Memory B cell (primary cell): ENCODE results near the gene RAB23.
A peak's percentile ranks its signal among the peaks of the same experiment; 100 is the strongest.

ENCODE experiments used
- ATAC-seq: fragments of 150-1000 bp; cut with Tn5 transposase; 2 replicates; pipeline ENCODE4 v1.10.0; 2021; ENCODE audit warnings: low read depth, mild to moderate bottlenecking, moderate library complexity
- DNase-seq, 2 donors: peaks; one replicate each; pipeline ENCODE4 v3.0.0; 2022; ENCODE audit warnings: low spot score in 2 of 2
- H3K27ac Mint-ChIP-seq: one replicate; pipeline ENCODE4 v1.8.0; 2022; ENCODE audit warnings: mild to moderate bottlenecking, moderate library complexity, mixed read lengths
- H3K27me3 Mint-ChIP-seq: one replicate; pipeline ENCODE4 v1.8.0; 2022; ENCODE audit warnings: mixed read lengths
- H3K36me3 Mint-ChIP-seq: one replicate; pipeline ENCODE4 v1.8.0; 2022; ENCODE audit warnings: mild to moderate bottlenecking, mixed read lengths
- H3K4me1 Mint-ChIP-seq: one replicate; pipeline ENCODE4 v1.8.0; 2022; ENCODE audit warnings: mixed read lengths
- H3K4me3 Mint-ChIP-seq: one replicate; pipeline ENCODE4 v1.8.0; 2022; ENCODE audit warnings: mild to moderate bottlenecking, moderate library complexity, mixed read lengths
- H3K9me3 Mint-ChIP-seq: one replicate; pipeline ENCODE4 v1.8.0; 2022; ENCODE audit warnings: mixed read lengths

The RAB23 gene

GRCh38 chr6:57221936-57222742 is at the start of gene RAB23:
Gene RAB23 (minus strand): TSS chr6:57222307. CDS start chr6:57210380, 11,927 bp downstream.
- H3K36me3 Mint-ChIP-seq, result no peaks in the 10 kb centered on the region
- H3K9me3 Mint-ChIP-seq, result no peaks in the 10 kb centered on the region
- H3K27ac Mint-ChIP-seq, result peak within 1 kb of the TSS; percentile 82
- H3K4me1 Mint-ChIP-seq, result peaks cover 8% of the 10 kb centered on the region
- H3K27me3 Mint-ChIP-seq, result peaks cover 1% of the 10 kb centered on the region
- peak within 1 kb of the TSS; percentile 99 for H3K4me3 Mint-ChIP-seq
- ATAC-seq (peak; percentile 88), DNase-seq (peak; percentile 89 to 92)

GRCh38 chr6:57268294-57268640 is 46.2 kb upstream of the RAB23 start:
- ATAC-seq, result no peak
- peaks cover 2% of the 10 kb centered on the region for H3K27me3 Mint-ChIP-seq
- H3K4me1 Mint-ChIP-seq, result no peaks in the 10 kb centered on the region
- H3K4me3 Mint-ChIP-seq, result no peak overlapping the region
- no peaks in the 10 kb centered on the region for H3K36me3 Mint-ChIP-seq
- DNase-seq, result no peak
- no peaks in the 10 kb centered on the region for H3K9me3 Mint-ChIP-seq
- no peak overlapping the region for H3K27ac Mint-ChIP-seq

DNA sequence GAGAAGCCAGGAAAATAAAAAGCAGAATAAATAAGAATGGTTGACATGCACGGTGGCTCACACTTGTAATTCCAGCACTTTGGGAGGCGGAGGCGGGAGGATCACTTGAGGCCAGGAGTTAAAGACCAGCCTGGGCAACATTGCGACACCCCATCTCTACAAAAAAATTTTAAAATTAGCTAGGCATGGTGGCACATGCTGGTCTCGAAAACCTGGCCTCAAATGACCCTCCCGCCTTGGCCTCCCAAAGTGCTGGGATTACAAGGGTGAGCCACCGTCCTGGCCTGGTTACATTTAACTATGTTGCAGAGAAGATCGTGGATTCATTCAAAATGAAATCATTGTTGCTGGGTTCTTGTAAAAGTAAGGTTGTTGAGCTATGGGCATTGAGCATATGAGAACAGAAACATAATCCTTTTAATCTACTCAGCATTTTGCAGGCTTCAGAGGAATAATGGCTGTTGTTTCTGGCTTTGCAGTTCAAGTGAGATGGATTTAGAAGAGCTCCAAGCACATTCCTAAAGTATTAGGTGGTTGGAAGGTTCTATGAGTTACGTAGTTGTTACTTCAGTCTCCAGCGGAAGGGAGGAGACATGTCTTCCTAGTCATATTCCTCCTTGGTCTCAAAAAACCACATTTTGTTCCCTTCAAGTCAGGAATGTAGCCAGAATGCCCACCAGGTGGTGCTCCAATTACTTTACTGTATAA is 45.6 kb upstream of the RAB23 start:
- DNase-seq (peak; percentile 7 to 18), ATAC-seq (no peak)
- H3K4me1 Mint-ChIP-seq, result no peaks in the 10 kb centered on the region
- no peak overlapping the region for H3K27ac Mint-ChIP-seq
- H3K36me3 Mint-ChIP-seq, result no peaks in the 10 kb centered on the region
- peaks cover 3% of the 10 kb centered on the region for H3K27me3 Mint-ChIP-seq
- no peak overlapping the region for H3K4me3 Mint-ChIP-seq
- no peaks in the 10 kb centered on the region for H3K9me3 Mint-ChIP-seq

GRCh38 chr6:57265755-57266221 is 43.7 kb upstream of the RAB23 start:
- H3K9me3 Mint-ChIP-seq, result no peaks in the 10 kb centered on the region
- no peaks in the 10 kb centered on the region for H3K4me1 Mint-ChIP-seq
- DNase-seq (no peak), ATAC-seq (no peak)
- no peaks in the 10 kb centered on the region for H3K36me3 Mint-ChIP-seq
- no peak overlapping the region for H3K27ac Mint-ChIP-seq
- peaks cover 4% of the 10 kb centered on the region for H3K27me3 Mint-ChIP-seq
- H3K4me3 Mint-ChIP-seq, result no peak overlapping the region

- peaks cover 5% of the 10 kb centered on the region for H3K27me3 Mint-ChIP-seq
- H3K4me3 Mint-ChIP-seq, result no peak overlapping the region
- ATAC-seq (no peak), DNase-seq (no peak)
- no peaks in the 10 kb centered on the region for H3K9me3 Mint-ChIP-seq
- H3K27ac Mint-ChIP-seq, result no peak overlapping the region
- no peaks in the 10 kb centered on the region for H3K4me1 Mint-ChIP-seq
- no peaks in the 10 kb centered on the region for H3K36me3 Mint-ChIP-seq
Measured at GRCh38 chr6:57263739-57264138, 41.6 kb upstream of the RAB23 start.

- H3K4me3 Mint-ChIP-seq, result no peak overlapping the region
- H3K36me3 Mint-ChIP-seq, result no peaks in the 10 kb centered on the region
- ATAC-seq (no peak), DNase-seq (no peak)
- no peaks in the 10 kb centered on the region for H3K9me3 Mint-ChIP-seq
- no peaks in the 10 kb centered on the region for H3K4me1 Mint-ChIP-seq
- H3K27ac Mint-ChIP-seq, result no peak overlapping the region
- H3K27me3 Mint-ChIP-seq, result peaks cover 5% of the 10 kb centered on the region
Measured at GRCh38 chr6:57262901-57263694, 41.0 kb upstream of the RAB23 start.

DNA sequence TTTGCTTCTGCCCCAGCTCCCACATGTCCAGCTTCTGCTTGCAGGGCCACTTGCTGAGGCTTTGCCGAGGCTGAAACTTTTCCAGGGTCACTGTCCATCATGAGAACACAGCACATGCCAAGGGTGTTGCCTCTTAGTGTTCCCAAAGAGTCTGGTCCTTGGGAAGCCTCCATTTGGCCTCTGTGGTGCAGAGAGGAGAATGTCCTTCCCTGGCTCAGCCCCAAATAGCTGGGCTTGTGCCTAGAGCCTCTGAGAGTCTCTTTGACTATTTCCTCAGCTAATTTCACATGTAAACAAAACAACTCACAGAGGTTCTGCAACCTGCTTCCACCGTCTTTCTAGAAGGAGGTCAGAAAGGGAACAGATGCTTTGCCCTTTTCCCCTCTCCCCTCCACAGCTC is 40.4 kb upstream of the RAB23 start:
- Mint-ChIP-seq H3K4me1 (no peaks in the 10 kb centered on the region), H3K4me3 (no peak overlapping the region), H3K27me3 (peaks cover 4% of the 10 kb centered on the region), H3K9me3 (no peaks in the 10 kb centered on the region), H3K27ac (no peak overlapping the region), H3K36me3 (no peaks in the 10 kb centered on the region)
- no peak for ATAC-seq
- DNase-seq, result no peak

- no peak overlapping the region for H3K4me3 Mint-ChIP-seq
- no peaks in the 10 kb centered on the region for H3K4me1 Mint-ChIP-seq
- ATAC-seq (no peak), DNase-seq (no peak)
- H3K36me3 Mint-ChIP-seq, result no peaks in the 10 kb centered on the region
- peaks cover 4% of the 10 kb centered on the region for H3K27me3 Mint-ChIP-seq
- H3K9me3 Mint-ChIP-seq, result no peaks in the 10 kb centered on the region
- H3K27ac Mint-ChIP-seq, result no peak overlapping the region
Measured at GRCh38 chr6:57261926-57262325, 39.8 kb upstream of the RAB23 start.

DNA sequence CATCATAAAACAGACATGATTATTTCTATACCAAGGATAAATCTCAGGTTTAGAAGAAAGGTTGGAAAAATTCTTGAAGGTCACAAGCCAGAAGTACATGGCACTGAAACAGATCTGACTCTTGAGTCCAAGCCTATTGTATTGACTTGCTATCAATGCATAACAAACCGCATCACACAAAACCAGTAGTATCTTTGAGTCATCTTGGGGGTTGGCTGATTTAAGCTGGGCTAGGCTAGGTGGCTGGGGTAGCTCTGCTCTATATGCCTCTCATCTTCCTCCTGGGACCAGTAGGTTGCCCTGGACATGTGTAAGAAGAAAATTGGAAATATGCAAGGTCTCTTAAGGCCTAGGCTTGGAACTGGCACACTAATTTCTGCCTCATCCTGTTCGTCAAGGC is 37.0 kb upstream of the RAB23 start:
- Mint-ChIP-seq H3K27me3 (peaks cover 8% of the 10 kb centered on the region), H3K9me3 (no peaks in the 10 kb centered on the region), H3K27ac (no peak overlapping the region), H3K36me3 (no peaks in the 10 kb centered on the region), H3K4me1 (peaks cover 3% of the 10 kb centered on the region), H3K4me3 (no peak overlapping the region)
- ATAC-seq, result no peak
- DNase-seq, result no peak

DNA sequence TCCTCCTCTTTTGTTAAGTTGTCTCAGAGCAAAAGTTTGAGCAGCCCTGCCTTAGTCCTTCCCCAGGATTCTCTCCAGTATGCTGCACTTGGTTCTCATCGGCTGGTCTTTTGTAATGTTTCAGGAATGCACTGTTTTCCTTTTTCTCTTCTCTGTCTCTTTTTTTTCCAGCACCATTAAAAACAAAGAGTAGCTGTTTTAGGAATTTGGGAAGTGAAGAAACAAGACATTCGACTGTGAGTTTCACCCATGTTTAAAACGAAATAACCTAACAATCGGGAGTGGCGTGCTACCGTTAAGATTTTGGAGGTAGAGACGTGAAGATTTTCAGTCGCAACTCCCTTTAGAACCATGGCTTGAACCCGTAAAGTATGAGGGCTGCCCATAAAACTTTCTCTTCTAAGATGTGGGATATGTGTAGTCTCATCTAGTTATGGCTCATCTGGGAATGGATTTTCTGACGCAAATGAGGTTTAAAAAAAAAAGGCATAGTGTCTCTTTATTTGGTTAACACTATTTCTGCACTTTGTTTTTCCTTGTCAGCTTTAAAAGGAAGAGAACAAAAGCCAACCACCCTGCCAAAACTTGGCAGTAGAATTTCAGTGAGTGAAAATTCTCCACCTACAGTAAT is 35.9 kb upstream of the RAB23 start:
- no peak for DNase-seq
- no peak for ATAC-seq
- no peak overlapping the region for H3K27ac Mint-ChIP-seq

DNA sequence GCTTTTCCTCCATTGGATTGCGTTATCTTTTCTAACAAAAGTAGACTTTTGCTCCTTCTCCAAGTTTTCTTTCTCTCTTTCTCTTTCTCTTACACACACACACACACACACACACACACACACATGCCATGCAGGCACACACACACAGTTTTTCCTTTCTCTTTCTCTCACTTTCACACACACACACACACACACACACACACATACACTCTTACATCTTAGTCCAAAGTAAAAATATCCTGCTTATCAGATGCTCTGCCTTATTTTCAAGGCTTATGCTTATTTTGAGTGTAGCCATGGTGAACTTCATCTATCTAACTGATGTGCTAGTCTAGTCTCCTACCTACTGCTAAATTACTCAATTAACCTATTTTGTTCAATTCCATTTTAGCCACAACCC is 34.4 kb upstream of the RAB23 start:
- Mint-ChIP-seq H3K9me3 (no peaks in the 10 kb centered on the region), H3K27ac (no peak overlapping the region), H3K36me3 (no peaks in the 10 kb centered on the region), H3K4me1 (peaks cover 3% of the 10 kb centered on the region), H3K4me3 (no peak overlapping the region), H3K27me3 (peaks cover 6% of the 10 kb centered on the region)
- DNase-seq (no peak), ATAC-seq (no peak)

More for the DNA sequence above, 35.9 kb upstream of the RAB23 start:
- Mint-ChIP-seq H3K36me3 (no peaks in the 10 kb centered on the region), H3K4me3 (no peak overlapping the region), H3K27me3 (peaks cover 8% of the 10 kb centered on the region), H3K9me3 (no peaks in the 10 kb centered on the region), H3K4me1 (peaks cover 3% of the 10 kb centered on the region)

DNA sequence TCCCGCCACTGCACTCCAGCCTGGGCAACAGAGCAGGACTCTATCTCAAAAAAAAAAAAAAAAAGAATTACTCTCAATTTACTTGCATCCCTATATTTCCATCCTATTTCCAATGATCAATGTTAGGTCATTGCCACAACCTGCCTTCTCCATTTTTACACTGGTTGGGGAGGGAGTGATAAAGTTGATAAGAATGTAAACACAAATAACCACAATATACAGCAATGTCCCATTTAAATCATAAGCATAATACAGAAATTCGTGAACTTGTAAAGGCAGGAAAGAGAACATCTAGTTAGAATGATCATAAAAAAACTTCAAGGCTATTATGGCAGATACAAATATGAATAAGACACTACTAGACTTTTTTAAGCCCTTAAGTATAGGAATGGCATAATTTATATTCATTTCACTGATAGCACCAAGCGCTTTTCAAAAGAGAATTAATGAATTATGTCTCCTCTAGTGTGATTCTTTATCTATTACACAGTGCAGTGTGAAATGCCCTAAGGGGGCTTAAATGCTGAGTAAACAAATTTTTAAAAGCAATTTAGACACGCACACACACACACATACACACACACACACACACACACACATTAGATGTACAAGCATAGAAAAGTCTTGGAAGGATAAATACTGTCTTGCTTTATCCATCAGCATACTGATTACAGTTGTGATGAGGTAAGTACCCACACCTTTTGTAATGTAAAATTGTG is 33.5 kb upstream of the RAB23 start:
- DNase-seq (no peak), ATAC-seq (no peak)
- no peak overlapping the region for H3K4me3 Mint-ChIP-seq
- H3K27ac Mint-ChIP-seq, result no peak overlapping the region
- H3K4me1 Mint-ChIP-seq, result peaks cover 3% of the 10 kb centered on the region
- no peaks in the 10 kb centered on the region for H3K9me3 Mint-ChIP-seq
- no peaks in the 10 kb centered on the region for H3K36me3 Mint-ChIP-seq
- H3K27me3 Mint-ChIP-seq, result peaks cover 6% of the 10 kb centered on the region

DNA sequence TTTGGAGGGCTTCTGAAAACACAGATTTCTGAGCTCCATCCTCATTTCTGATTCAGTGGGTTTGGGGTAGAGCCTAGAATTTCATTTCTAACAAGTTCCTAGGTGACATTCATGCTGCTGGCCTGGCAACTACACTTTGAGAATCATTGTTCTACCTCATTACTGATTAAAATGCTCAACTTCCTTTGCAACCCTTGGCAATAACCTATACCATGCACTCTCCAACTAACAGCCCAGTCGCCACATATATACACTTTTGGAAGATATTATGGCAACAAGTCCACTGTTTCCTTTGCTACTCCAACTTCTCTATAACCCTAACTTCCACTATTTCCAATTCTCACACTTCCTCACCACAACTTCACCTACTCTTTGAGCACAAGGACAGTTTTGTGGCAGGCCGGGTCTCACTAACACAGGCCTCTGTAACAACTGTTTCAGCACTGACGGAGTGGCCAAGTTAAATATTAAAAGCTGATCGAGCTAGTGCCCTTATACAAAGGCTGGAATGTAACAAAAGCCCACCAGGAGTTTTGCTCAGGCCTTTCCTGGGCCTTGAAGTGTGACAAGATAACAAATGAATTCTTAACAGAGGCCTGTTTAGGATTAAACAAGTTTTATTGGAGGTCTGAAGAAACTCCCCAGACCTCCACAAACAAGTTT is 32.1 kb upstream of the RAB23 start:
- Mint-ChIP-seq H3K4me3 (no peak overlapping the region), H3K27me3 (peaks cover 4% of the 10 kb centered on the region), H3K4me1 (peaks cover 3% of the 10 kb centered on the region), H3K27ac (no peak overlapping the region), H3K9me3 (no peaks in the 10 kb centered on the region), H3K36me3 (no peaks in the 10 kb centered on the region)
- DNase-seq (no peak), ATAC-seq (no peak)
